ENCODE results near the gene TRIM25. TPM values are rescaled to one million over a fixed set of nuclear protein-coding genes. Genes with fewer than 3 reads are reported as not detected.

Gene TRIM25
- total and polyA plus RNA-seq, 2 of the 8 experiments (the other 6 are each of a cell fraction or from before 2014, with no cell fraction given), result 16.6 to 38.9 TPM

- TF ChIP-seq, protein P1, sequence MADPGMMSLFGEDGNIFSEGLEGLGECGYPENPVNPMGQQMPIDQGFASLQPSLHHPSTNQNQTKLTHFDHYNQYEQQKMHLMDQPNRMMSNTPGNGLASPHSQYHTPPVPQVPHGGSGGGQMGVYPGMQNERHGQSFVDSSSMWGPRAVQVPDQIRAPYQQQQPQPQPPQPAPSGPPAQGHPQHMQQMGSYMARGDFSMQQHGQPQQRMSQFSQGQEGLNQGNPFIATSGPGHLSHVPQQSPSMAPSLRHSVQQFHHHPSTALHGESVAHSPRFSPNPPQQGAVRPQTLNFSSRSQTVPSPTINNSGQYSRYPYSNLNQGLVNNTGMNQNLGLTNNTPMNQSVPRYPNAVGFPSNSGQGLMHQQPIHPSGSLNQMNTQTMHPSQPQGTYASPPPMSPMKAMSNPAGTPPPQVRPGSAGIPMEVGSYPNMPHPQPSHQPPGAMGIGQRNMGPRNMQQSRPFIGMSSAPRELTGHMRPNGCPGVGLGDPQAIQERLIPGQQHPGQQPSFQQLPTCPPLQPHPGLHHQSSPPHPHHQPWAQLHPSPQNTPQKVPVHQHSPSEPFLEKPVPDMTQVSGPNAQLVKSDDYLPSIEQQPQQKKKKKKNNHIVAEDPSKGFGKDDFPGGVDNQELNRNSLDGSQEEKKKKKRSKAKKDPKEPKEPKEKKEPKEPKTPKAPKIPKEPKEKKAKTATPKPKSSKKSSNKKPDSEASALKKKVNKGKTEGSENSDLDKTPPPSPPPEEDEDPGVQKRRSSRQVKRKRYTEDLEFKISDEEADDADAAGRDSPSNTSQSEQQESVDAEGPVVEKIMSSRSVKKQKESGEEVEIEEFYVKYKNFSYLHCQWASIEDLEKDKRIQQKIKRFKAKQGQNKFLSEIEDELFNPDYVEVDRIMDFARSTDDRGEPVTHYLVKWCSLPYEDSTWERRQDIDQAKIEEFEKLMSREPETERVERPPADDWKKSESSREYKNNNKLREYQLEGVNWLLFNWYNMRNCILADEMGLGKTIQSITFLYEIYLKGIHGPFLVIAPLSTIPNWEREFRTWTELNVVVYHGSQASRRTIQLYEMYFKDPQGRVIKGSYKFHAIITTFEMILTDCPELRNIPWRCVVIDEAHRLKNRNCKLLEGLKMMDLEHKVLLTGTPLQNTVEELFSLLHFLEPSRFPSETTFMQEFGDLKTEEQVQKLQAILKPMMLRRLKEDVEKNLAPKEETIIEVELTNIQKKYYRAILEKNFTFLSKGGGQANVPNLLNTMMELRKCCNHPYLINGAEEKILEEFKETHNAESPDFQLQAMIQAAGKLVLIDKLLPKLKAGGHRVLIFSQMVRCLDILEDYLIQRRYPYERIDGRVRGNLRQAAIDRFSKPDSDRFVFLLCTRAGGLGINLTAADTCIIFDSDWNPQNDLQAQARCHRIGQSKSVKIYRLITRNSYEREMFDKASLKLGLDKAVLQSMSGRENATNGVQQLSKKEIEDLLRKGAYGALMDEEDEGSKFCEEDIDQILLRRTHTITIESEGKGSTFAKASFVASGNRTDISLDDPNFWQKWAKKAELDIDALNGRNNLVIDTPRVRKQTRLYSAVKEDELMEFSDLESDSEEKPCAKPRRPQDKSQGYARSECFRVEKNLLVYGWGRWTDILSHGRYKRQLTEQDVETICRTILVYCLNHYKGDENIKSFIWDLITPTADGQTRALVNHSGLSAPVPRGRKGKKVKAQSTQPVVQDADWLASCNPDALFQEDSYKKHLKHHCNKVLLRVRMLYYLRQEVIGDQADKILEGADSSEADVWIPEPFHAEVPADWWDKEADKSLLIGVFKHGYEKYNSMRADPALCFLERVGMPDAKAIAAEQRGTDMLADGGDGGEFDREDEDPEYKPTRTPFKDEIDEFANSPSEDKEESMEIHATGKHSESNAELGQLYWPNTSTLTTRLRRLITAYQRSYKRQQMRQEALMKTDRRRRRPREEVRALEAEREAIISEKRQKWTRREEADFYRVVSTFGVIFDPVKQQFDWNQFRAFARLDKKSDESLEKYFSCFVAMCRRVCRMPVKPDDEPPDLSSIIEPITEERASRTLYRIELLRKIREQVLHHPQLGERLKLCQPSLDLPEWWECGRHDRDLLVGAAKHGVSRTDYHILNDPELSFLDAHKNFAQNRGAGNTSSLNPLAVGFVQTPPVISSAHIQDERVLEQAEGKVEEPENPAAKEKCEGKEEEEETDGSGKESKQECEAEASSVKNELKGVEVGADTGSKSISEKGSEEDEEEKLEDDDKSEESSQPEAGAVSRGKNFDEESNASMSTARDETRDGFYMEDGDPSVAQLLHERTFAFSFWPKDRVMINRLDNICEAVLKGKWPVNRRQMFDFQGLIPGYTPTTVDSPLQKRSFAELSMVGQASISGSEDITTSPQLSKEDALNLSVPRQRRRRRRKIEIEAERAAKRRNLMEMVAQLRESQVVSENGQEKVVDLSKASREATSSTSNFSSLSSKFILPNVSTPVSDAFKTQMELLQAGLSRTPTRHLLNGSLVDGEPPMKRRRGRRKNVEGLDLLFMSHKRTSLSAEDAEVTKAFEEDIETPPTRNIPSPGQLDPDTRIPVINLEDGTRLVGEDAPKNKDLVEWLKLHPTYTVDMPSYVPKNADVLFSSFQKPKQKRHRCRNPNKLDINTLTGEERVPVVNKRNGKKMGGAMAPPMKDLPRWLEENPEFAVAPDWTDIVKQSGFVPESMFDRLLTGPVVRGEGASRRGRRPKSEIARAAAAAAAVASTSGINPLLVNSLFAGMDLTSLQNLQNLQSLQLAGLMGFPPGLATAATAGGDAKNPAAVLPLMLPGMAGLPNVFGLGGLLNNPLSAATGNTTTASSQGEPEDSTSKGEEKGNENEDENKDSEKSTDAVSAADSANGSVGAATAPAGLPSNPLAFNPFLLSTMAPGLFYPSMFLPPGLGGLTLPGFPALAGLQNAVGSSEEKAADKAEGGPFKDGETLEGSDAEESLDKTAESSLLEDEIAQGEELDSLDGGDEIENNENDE (IDR thresholded peaks at IDR 0.05; ENCODE audit: insufficient replicate concordance, low read length), result no peak
- TF ChIP-seq ASH2L (IDR thresholded peaks at IDR 0.05; ENCODE audit: low read length), result no peak
- TF ChIP-seq RXRA (IDR thresholded peaks at IDR 0.05; ENCODE audit: insufficient read depth, low read depth, low read length), result no peak
- TF ChIP-seq JUND (IDR thresholded peaks at IDR 0.05; ENCODE audit: low read length), result no peak
Measured at GRCh38 chr17:56930739-56931337, 17.0 kb upstream of the TRIM25 start (continued).

All from H1 (cell line).